ENCODE measurements around the gene SCGB1D2. TPM values are rescaled to one million over a fixed set of nuclear protein-coding genes. Genes with fewer than 3 reads are reported as not detected.

Gene SCGB1D2
- total and polyA plus RNA-seq, 2 donors (not counting 1 experiment from before 2014, with no cell fraction given) = not detected

- Histone ChIP-seq H3K9ac (ENCODE audit: insufficient read depth, low read length) (no peak overlapping the region), H3K79me2 (ENCODE audit: control insufficient read depth, insufficient read depth, low read length) (no peaks in the 10 kb centered on the region), H3K4me1 (ENCODE audit: control insufficient read depth, extremely low read depth, insufficient read depth, low read length) (no peaks in the 10 kb centered on the region), H2AFZ (ENCODE audit: low read length) (no peak overlapping the region), H3K4me2 (ENCODE audit: extremely low read depth, insufficient read depth, low read length) (no peak overlapping the region), H3K4me3 (replicated peaks in 1 of 4; ENCODE audit: control extremely low read depth in 1 of 4, insufficient read depth in 1 of 4, low read depth in 3 of 4, low read length in 4 of 4) (no peak overlapping the region), H3K36me3 (ENCODE audit: control insufficient read depth, insufficient read depth, low read length) (no peaks in the 10 kb centered on the region), H3K9me3 (ENCODE audit: control insufficient read depth, insufficient read depth, low read depth, low read length) (no peaks in the 10 kb centered on the region), H4K20me1 (ENCODE audit: control insufficient read depth, extremely low read depth, insufficient read depth, low read length) (no peaks in the 10 kb centered on the region), H3K27ac (ENCODE audit: insufficient read depth, low read length) (no peak overlapping the region), H3K27me3 (ENCODE audit: control insufficient read depth, insufficient read depth, low read length) (peaks cover 4% of the 10 kb centered on the region)
- DNase-seq (ENCODE audit: low read depth in 2 of 2) = no peak
- TF ChIP-seq CTCF (conservative IDR thresholded peaks at IDR 0.05 in 1 of 2, IDR thresholded peaks at IDR 0.05 in 1 of 2; ENCODE audit: low read depth in 1 of 2, low read length in 2 of 2) = no peak
- no peak for TF ChIP-seq EZH2 (IDR thresholded peaks at IDR 0.05; ENCODE audit: low read length, missing control alignments)
Measured at GRCh38 chr11:62237499-62237898, 4.5 kb upstream of the SCGB1D2 start.

GRCh38 chr11:62238151-62238550, 3.9 kb upstream of the SCGB1D2 start:
- no peak for DNase-seq (ENCODE audit: low read depth in 2 of 2)
- TF ChIP-seq CTCF (conservative IDR thresholded peaks at IDR 0.05 in 1 of 2, IDR thresholded peaks at IDR 0.05 in 1 of 2; ENCODE audit: low read depth in 1 of 2, low read length in 2 of 2) (no peak), EZH2 (IDR thresholded peaks at IDR 0.05; ENCODE audit: low read length, missing control alignments) (no peak)
- no peak overlapping the region for H3K4me2 ChIP-seq (ENCODE audit: extremely low read depth, insufficient read depth, low read length)
- H3K27ac ChIP-seq (ENCODE audit: insufficient read depth, low read length) = no peak overlapping the region
- no peak overlapping the region for H3K9ac ChIP-seq (ENCODE audit: insufficient read depth, low read length)
- H4K20me1 ChIP-seq (ENCODE audit: control insufficient read depth, extremely low read depth, insufficient read depth, low read length) = no peaks in the 10 kb centered on the region
- H3K27me3 ChIP-seq (ENCODE audit: control insufficient read depth, insufficient read depth, low read length) = peaks cover 4% of the 10 kb centered on the region
- no peak overlapping the region for H3K4me3 ChIP-seq (replicated peaks in 1 of 4; ENCODE audit: control extremely low read depth in 1 of 4, insufficient read depth in 1 of 4, low read depth in 3 of 4, low read length in 4 of 4)
- H3K9me3 ChIP-seq (ENCODE audit: control insufficient read depth, insufficient read depth, low read depth, low read length) = no peaks in the 10 kb centered on the region
- H2AFZ ChIP-seq (ENCODE audit: low read length) = no peak overlapping the region
- H3K4me1 ChIP-seq (ENCODE audit: control insufficient read depth, extremely low read depth, insufficient read depth, low read length) = no peaks in the 10 kb centered on the region
- H3K79me2 ChIP-seq (ENCODE audit: control insufficient read depth, insufficient read depth, low read length) = no peaks in the 10 kb centered on the region
- no peaks in the 10 kb centered on the region for H3K36me3 ChIP-seq (ENCODE audit: control insufficient read depth, insufficient read depth, low read length)

- TF ChIP-seq EZH2 (IDR thresholded peaks at IDR 0.05; ENCODE audit: low read length, missing control alignments) = no peak
- no peak for TF ChIP-seq CTCF (conservative IDR thresholded peaks at IDR 0.05 in 1 of 2, IDR thresholded peaks at IDR 0.05 in 1 of 2; ENCODE audit: low read depth in 1 of 2, low read length in 2 of 2)
- H3K4me1 ChIP-seq (ENCODE audit: control insufficient read depth, extremely low read depth, insufficient read depth, low read length) = no peaks in the 10 kb centered on the region
Measured at GRCh38 chr11:62241095-62241494, 944 bp upstream of the SCGB1D2 start.

More at GRCh38 chr11:62241095-62241494, 944 bp upstream of the SCGB1D2 start:
- Histone ChIP-seq H3K79me2 (ENCODE audit: control insufficient read depth, insufficient read depth, low read length) (no peaks in the 10 kb centered on the region), H3K27ac (ENCODE audit: insufficient read depth, low read length) (no peak overlapping the region), H4K20me1 (ENCODE audit: control insufficient read depth, extremely low read depth, insufficient read depth, low read length) (no peaks in the 10 kb centered on the region), H3K27me3 (ENCODE audit: control insufficient read depth, insufficient read depth, low read length) (peaks cover 4% of the 10 kb centered on the region), H3K4me3 (replicated peaks in 1 of 4; ENCODE audit: control extremely low read depth in 1 of 4, insufficient read depth in 1 of 4, low read depth in 3 of 4, low read length in 4 of 4) (no peak overlapping the region), H3K36me3 (ENCODE audit: control insufficient read depth, insufficient read depth, low read length) (no peaks in the 10 kb centered on the region), H2AFZ (ENCODE audit: low read length) (no peak overlapping the region), H3K9ac (ENCODE audit: insufficient read depth, low read length) (no peak overlapping the region), H3K4me2 (ENCODE audit: extremely low read depth, insufficient read depth, low read length) (no peak overlapping the region), H3K9me3 (ENCODE audit: control insufficient read depth, insufficient read depth, low read depth, low read length) (no peaks in the 10 kb centered on the region)
- DNase-seq (ENCODE audit: low read depth in 2 of 2) = no peak
